GM23248 (cell line): ENCODE results near the gene FSTL3.

Experiments used
- EZH2 ChIP-seq: fragments of 200-600 bp; sonication (generic); IDR thresholded peaks from 2 replicates; pipeline ENCODE4 v1.6.1; 2018; ENCODE audit warnings: antibody characterized with exemption, mild to moderate bottlenecking; ENCODE audit not compliant: insufficient read depth, poor library complexity, severe bottlenecking
- EZH2phosphoT487 ChIP-seq: fragments of 200-600 bp; sonication (generic); IDR thresholded peaks from 2 replicates; pipeline ENCODE4 v1.6.1; 2018; ENCODE audit warnings: antibody characterized with exemption, moderate library complexity, mild to moderate bottlenecking, low read depth; ENCODE audit not compliant: insufficient read depth

DNA sequence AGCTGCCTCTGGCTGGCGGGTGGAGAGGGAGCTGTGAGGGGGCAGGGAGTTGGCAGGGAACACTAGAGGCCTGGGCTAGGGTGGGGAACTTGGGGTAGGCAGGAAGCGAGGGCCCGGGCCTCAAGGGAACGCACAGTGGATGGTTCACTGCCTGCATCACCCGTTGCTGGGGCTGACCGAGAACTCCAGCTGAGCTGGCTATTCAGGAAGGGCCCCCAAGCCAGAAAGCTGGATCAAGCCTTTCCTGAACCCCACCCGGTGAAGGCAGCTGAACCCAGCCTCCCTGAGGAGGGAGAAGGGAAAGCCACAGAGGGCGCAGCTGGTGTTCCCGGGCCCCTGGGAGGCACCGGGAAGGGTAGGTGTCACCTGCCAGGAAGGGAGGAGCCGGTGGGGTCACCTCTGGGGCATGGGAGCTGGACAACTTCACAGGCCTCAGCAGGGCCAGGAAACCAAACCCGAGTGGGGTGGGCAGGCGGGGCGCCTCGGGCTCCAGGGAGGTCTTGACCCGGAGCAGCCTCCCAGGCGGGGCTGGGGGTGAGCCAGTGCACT is 46.4 kb downstream of the FSTL3 start:
- TF ChIP-seq EZH2phosphoT487 (no peak), EZH2 (no peak)
